GM21529 (cell line): ENCODE results near the gene PARD3.

Source experiments
- ATAC-seq: cut with Tn5 transposase; IDR thresholded peaks from one replicate; pipeline ENCODE4 v1.9.1; 2021; ENCODE audit not compliant: unreplicated experiment

The PARD3 gene

DNA sequence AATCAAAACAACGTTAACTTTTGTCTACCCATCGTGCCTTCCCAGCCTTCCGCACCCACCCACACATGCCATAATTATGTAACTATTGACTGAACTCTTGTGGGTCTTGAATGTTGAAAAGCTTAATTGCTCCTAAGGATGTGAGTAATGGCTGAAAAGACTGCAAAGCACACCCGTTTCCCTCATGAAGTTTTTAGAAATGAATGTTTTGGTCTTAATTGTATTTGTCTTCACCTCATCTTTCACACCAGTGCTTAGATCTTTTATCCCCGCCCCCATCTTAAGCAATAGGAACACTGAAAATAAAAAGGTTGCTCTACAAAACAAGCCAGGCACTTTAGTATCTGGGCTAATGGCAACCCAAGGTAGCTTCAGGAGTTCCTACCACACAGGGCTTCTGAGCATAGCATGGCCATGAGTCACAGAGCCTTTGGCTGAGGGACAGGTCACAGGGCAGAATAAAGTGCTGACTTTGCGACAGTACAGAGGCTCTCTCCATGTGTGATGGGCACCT, 690.5 kb downstream of the PARD3 start:
- ATAC-seq = no peak

DNA sequence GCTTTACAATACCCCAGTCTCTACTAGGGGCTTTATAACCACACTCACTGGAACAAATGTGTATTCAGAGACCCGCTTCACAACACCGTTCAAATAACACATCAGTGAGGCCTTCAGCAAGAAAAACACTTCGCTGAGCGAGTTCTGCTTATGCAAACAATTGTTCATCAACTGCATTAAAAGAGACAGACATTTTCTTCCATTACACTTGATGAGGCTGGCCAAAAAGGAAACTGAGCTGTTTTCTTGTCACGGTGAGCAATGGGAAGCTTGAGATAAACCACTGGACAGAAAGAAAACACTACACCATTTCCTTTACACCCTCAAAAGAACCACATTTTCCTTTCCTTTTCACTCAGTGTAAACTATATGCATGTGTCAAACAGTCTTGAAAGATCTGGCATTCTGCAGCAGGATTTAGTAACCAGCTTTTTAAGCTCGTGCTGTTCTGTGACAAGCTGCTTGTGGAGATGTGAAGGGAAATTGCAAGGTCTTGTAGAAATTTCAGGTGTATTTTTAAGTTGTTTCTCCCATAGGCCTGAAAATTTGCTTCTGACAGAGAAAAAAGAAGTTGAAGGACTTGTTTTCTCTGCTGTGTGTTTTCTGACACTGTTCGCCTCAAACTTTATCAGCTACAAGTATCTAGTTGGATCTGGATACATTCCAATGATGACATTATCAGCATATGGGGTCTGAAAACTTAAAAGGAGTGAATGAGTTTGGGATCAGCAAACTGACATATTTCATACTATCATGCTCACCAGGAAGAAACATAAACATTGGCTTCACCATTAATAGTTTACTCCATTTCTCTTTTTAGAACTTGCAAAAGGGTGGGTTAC, 693.1 kb downstream of the PARD3 start:
- no peak for ATAC-seq

DNA sequence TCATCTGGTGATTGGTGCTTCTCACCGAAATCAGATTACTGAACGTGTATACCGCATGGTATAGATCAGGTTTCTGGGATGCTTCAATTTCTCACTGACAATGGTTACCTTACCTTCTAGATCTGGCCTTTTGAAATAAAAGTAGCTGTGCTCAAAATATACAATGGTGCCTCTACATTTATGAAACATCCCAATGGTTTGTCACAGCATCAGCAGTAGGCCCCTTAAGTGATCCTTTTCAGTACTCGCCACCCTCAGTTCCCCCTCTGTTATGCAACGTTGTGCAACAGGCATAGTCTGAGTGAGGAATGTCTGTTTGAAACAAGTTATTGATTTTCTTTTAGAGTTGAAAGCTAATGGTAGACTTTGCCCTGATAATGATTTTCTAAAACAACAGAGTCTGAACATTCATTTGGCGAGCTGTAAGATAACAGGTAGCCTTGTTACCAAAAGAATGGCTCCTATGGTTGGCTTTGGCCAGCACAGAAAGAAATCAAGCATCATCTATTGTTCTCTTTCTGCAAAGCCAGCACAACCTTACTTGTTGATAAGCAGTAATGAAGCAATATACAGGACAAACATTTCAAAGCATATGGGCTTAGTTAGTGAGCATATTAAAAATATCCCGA, 693.9 kb downstream of the PARD3 start:
- ATAC-seq = no peak

DNA sequence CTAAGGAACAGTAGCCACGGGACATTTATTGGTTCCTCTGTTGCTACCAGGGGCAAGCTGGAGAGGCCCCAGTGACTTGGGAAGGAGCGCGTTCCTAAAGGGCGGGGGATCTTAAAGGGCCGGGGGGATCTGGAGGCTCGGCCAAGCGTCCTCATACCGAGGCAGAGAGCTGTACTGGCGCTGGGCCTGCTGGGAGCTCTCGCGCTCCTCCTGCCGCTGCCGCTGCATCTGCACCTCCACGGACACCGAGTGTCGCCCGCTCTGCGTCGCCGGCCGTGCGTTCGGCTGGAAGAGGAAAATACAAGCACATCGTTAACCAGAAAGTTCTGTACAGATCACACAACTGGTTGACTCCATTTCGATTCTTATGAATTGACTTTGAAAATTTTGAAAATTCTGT, 695.6 kb downstream of the PARD3 start:
- ATAC-seq = no peak

DNA sequence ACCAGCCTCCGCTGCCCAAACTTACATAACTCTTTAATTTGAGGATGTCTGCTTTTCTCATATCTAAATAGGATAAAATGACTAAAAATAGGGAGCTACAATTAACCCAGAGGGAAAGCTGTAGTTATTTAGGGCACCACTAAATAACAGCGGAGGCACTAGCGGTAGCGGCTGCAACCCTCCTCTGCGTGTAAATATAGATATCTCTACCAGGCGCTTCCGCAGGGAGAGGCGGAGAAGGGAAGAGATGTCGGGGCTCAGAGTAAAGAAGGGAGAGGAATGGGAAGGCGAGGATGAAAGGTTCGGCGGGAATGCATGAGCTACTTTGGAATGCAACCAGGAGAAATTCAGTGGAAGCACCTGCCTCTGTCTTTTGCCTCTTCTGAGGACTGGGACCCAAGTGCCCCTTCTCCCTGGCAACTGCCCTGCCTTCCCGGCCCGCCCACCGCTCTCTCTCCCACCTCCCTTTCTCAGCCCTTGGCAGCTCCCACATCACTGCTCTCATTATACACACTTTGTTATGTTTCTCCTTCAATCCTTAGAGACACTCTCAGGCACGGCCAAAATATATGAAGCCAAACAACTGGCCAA, 698.3 kb downstream of the PARD3 start:
- no peak for ATAC-seq

DNA sequence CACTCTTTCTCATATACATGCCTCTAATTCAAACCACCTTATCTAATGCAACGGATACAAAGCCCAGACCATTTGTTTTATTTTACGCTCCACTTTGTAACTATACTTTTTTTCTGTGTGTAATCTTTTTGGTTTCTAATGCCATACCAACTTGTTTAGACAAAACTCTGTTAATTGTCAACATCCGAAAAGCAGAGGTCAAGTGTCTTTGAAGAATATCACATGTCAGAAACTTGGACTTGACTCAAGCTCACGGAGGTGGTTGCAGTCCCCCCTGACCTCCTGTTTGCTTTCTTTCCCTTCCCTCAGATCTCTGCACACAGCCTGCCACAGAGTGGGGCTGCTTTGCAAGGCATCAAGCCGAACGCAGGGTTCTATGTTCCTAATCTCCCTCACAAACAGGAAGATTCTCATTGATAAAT, 698.9 kb downstream of the PARD3 start:
- ATAC-seq = no peak

DNA sequence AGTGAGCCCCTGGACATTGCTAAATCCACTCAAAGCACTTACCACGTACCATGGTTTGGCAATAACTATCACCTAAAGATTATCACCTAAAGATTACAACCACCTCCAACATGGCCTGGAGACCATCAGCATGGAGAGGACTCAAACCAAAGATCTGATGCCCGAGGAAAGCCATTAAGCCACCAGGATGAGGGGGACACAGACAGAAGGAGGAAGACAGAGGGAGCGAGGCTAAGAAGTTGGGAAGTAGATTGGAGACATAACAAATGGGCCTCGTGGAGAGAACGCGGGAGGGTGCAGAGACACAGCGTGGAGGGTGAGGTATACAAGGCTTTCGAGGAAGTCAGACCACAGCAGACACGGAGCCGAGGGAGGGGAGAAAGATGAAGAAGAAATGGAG, 700.2 kb downstream of the PARD3 start:
- no peak for ATAC-seq

DNA sequence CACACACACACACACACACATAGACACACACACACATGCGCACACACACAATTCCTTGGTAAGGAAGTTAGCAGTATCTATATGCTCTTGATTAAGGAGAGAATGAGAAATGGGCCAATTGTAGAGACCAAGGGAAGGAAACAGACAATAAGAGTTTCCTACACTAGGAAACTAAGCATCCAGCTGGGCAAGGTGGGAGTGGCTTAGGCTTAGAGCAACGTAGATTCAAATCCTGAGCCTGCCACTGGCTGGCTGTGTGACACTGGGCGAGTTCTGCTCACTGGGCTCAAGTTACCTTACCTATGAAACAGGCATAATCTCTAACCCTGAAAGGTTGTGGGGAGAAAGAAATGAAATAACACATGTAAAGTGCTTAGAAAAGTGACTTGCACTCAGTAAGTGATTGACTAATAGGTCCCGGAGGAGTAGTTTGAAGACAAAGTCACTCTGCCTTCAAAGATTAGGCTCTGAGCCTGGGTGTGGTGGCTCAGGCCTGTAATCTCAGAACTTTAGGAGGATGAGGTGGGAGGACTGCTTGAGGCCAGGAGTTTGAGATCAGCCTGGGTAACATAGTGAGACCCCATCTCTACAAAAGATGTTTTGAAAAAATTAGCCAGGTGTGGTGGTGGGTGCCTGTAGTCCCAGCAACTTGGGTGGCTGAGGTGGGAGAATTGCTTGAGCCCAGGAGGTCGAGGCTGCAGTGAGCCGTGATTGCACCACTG, 701.4 kb downstream of the PARD3 start:
- ATAC-seq = no peak

DNA sequence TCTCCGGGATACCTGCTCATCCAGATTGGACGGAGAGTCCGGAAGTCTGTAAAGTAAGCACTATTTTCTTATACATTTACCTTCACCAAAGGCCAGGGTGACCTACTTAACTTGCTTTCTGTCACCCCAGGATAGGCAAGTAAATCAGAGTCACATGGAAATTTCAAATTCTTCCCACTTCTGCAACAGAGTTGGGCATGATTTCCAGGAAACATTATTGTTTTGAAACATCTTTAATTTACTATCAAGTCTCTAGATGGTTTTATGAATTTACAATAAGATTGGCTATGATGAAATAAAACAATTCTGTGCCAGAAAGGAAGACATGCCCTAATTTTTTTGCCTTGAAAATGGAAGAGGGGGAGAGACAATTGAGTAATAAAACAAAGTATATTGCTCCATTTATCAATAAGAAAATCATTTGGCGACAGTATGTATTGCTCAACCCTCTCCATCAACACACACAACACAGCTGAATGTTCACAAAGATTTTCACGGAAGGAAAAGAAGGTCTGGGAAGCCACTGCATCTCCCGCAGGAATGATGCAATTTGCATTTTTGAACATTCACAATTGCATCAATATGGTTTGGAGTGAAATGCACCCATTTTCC, 702.8 kb downstream of the PARD3 start:
- ATAC-seq = no peak

DNA sequence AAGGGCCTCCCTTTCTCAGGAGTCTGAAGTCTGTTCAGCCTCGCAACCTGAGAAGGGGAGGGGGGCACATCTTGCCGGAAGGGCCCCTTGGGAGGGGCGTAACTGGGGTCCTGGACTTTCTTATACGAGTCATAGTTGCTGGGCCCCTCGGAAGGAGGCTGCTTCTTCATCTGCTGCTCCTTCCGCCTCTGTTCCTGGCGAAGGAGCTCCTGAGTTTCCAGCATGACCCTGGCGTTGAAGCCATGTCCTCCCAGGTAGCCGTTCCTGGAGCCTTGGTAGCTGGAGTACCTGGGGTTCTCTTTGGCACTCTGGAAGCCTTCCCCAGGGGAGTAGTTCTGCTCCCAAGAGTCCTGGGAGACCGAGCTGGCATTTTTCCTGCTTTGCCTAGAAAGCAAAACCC, 703.9 kb downstream of the PARD3 start:
- no peak for ATAC-seq

DNA sequence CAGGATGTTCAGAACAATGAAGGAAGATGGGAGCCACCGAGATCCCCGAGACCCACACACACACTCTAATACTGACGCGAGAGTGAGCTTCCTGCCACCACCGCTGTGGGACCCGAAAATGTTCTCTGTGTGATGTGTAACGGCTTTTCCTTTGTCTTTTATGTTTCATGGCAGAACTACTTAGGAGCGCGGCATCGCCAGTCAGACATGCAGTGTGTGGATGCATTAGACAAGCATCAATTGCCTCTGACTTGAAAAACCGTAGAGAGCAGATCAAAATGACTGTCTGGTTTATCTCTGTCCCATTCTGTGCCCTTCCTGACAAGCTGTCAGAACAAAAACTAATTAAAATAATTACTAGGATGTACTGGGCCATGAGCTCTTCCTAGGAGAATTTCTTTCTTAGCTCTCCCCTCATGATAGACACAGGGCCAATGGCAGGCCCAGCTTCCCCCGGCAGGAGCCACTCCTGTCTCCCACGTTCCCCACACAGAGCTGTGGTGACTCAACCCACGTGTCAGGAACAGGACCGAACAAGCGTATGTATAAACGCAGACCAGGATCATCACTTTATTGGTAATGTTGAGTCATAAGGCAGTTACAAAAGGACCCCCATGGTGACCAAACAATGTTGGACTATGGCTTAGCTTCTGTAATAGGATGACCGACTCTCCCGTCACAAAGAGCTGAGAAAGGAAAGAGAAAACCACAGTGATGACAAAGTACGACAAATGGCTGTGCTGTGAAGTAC, 705.0 kb downstream of the PARD3 start:
- ATAC-seq = no peak

DNA sequence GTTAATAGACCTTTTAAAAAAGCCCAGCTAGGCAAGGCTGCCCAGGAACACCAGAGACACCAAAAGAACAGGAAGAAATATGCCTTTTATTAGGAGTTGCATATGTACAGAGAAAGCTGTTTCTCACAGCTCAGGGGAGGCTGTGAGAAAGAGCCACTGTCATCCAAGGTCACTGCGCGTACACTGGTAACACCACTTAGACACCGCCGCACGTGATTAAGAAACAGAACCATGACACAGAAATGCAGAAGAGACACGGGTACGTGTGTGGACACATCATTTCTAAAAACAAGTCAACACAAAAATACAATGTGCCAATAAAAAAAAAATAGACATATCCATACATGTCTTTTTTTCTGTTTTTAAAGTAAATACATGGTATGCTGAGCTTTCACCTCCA, 705.6 kb downstream of the PARD3 start:
- ATAC-seq = no peak

DNA sequence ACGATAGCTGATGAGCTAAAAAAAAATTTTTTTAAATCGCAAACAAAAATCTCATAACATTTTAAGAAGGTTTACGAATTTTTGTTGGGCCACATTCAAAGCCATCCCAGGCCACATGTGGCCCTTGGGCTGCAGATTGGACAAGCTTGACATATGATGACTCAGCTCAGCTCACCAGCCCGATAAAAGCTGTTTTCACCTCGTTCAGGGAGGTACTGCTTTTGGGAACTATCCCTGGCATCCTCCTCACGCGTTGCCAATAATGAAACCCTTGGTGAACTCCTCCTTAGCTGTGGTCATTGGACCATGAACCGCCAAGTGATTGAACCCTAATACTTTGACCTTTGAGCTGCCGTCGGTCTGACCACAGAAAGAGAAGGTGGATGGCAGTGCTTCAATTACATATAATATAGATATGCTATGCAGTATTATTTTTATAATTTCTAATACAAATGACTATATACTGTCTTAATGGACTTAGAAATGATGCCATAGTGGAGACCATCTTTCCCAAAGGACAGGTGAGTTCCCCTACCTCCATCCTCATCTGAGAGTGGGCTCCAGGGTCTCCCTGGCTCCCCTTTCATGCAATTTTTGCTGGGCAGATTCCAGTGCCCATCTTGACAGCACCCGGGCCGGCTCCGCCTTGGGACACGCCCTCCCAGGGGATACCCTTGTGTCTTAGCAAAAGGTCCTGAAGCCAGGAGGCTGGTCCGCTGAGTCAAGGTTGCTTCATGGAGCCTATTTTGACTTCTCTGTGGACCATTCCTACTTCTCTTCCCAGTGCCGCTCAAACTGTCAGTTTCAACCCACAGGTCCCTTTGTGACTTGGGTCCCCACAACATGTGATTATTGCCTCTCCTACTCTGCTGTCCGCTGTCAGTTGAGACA, 707.2 kb downstream of the PARD3 start:
- ATAC-seq = no peak

DNA sequence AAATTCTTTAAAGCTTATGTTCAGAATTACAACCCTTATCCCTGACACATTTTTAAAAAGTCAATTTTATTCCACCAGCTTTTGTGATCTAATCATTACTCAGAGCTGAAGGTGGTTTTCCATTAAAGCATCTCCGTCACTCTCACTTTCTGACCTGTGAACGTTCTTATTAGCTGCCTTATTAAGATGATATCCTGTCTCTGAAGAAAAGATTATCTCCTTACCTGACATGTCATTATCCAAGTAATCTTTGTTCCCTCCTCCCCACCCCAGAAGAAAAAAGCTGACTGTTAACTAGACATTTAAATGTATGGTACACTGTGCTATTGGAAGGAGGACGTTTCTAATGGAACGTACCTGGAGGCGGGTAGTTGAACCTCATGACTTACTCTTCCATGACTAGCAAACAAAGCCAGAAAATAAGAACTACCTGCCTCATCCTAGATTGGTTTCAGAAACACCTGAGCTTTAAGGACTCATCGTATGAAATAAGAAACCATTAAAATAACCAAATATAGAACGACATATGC, 708.7 kb downstream of the PARD3 start:
- ATAC-seq = no peak

DNA sequence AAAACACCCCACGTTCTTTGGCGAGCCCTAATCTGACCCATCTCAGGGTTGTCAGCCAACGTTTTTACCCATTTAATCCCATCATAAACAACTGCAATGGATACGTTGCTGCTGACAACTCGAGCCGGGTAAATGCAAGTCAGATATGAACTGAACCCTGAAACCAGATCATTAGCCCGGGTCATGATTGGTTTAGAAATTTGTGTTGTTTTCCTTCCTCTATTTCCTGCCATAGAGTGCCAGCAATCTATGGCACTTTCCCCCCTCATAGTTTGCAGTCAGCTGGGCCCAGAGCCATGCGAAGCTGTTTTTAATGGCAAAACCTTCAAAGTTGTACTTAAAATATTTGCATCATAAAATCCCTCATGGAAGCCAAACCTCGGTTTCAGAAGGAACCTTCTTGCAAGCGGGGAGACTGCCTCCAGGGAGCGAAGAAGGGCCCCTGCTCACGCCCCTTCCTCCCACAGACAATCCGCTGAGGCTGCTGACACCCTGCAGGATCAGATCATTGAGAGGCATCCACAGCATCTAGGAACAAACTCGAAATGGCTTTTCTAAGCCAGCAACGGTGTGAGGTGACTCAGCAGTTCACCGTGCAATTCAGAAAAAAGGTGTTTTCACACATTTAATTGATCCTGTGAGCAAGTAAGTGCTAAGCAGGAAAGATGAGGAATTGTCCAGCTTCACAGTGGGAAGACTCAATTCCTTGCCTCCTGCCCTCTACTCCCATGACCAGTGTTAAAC, 710.1 kb downstream of the PARD3 start:
- no peak for ATAC-seq

DNA sequence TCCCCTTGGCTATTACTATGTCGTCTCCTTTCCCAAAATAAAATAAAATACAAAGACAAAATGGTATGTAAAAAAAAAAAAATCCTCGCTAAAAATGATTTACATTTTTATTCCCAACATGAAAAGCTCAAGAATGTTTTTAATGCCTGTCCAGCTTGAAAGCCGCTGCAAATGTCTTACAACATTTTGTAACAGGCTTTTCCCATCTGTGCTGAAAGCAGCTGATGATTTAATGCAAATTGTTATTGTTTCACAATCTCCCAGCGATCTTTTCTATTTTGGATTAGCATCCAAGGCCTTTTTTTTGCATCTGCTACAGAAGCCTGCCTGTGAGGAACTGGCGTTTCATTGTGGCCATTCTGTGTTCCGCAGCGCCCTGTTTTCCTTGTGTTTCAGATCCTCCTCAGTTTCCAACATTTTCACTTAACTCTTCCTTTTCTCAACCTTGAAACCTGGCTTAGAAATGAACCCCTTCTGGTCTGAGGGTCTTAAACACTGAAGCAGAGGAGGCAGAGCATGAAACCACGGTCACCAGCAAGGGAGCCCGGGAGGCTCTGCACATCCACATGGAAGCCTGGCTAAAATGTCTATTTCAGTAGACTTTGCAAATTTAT, 712.1 kb downstream of the PARD3 start:
- ATAC-seq = no peak

DNA sequence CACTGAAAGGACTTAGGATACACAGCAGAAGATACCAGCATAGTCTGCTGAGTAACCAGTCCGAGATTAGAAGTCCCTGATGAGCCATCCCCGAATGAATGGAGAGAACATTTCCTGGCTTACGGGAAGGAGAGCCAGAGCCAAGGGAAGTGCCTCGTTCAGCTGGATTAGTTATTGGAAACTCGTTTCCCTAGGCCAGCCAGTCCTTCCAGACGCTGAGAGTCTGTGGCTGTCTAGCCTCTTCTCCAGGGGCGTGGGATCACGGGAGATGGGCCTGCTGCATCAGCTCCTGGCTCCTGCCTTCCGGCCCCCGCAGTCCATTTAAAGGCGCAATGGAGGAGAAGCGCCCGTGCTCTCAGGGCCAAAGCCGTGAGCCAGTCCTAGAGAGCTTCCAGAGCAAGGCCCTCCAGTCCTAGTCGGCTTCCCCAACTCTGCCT, 712.8 kb downstream of the PARD3 start:
- no peak for ATAC-seq

DNA sequence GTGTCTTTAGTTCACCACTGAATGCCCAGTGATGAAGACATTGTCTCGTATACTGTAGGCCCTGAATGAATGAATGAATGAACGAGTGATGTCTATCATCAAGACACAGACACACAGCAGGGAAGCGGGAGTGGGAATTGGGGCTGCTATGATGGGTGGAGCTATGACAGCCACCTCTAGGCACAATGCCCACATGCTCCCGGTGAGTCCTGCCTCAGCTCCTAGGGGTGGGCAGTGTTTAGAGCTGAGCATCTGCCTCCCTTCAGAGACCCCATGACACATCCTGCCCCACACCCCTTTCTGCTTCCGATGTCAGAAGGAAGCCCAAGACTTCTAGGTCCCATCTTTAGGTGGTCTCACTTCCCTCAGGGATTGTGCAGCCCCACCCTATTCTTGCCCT, 714.1 kb downstream of the PARD3 start:
- ATAC-seq = no peak
